GM21528 (cell line): ENCODE measurements around the gene SAG.
A peak's percentile ranks its signal among the peaks of the same experiment; 100 is the strongest.
"Not testable (repeated sequence)": the region's sequence is repeated elsewhere in the genome, so short reads cannot be mapped to it uniquely, and the experiment has no call there.

Source experiments
- ATAC-seq: cut with Tn5 transposase; IDR thresholded peaks from one replicate; pipeline ENCODE4 v1.9.1; 2021; ENCODE audit warnings: mild to moderate bottlenecking, moderate library complexity; ENCODE audit not compliant: unreplicated experiment, low FRiP score

SAG gene

GRCh38 chr2:233328922-233329321 is 21.3 kb downstream of the SAG start:
- ATAC-seq: no peak

DNA sequence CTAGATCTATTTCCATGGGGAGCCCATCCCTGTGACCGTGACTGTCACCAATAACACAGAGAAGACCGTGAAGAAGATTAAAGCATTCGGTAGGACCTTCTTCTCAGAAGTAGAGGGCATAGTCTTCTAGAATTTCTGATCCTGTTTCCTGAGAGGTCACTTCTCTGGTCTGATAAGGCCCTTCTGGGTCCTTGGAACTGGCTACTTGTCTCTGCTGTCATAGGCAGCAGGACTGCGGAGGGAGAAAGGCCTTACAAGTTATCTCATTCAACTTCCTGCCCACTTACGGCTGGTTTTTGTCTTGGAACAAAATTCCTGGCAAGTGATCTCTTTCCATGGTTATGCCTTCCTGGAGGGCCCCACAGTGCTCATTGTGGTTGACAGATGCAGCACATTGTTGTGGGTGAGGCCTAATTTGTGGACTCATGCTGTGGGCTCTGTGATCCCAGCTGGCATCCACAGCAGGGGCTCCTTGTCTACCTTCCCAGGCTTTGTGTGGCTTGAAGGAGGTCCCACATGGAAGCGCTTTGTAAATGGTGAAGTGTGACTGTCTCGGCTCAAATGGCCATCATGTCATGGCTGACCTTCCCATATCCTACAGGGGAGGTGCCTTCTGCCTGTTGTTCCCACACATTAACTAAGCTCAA is 22.0 kb downstream of the SAG start:
- ATAC-seq: no peak

GRCh38 chr2:233331536-233331935 is 23.9 kb downstream of the SAG start:
- peak; percentile 89 for ATAC-seq

GRCh38 chr2:233332125-233332524 is 24.5 kb downstream of the SAG start:
- no peak for ATAC-seq

GRCh38 chr2:233334915-233335314 is 27.3 kb downstream of the SAG start:
- ATAC-seq: no peak

DNA sequence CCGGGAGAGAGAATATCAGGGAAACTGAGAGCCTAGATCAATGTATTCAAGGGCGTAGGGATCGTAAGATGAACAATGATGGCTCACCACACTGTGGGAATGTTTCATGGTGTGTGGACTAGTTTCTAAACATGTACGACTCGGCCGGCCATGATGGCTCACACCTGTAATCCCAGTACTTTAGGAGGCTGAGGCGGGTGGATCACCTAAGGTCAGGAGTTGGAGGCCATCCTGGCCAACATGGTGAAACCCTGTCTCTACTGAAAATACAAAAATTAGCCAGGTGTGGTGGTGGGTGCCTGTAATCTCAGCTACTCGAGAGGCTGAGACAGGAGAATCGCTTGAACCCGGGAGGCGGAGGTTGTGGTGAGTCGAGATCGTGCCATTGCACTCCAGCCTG is 28.5 kb downstream of the SAG start:
- not testable (repeated sequence) for ATAC-seq

- ATAC-seq: no peak
Observed at GRCh38 chr2:233336541-233336940, 28.9 kb downstream of the SAG start.

GRCh38 chr2:233338046-233338445 is 30.4 kb downstream of the SAG start:
- no peak for ATAC-seq

GRCh38 chr2:233338812-233339368 is 31.3 kb downstream of the SAG start:
- no peak for ATAC-seq

- no peak for ATAC-seq
Observed at GRCh38 chr2:233339427-233339826, 31.8 kb downstream of the SAG start.

DNA sequence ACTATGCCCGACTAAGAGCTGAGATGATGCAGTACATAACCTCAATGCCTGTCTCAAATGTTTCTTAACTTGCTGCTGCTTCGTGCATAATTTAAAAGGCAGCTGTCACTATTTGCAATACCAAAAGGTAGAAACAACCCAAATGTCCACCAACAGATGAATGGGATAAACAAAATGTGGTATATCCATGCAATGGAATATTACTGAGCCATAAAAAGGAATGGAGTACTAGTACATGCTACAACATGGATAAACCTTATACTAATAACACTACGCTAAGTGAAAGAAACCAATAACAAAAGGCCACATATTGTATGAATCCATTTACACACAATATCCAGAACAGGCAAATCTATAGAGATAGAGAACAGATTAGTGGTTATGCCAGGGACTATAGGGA is 33.7 kb downstream of the SAG start:
- ATAC-seq: no peak

- no peak for ATAC-seq
Observed at GRCh38 chr2:233342301-233342700, 34.7 kb downstream of the SAG start.

GRCh38 chr2:233343171-233343705 is 35.6 kb downstream of the SAG start:
- ATAC-seq: no peak

DNA sequence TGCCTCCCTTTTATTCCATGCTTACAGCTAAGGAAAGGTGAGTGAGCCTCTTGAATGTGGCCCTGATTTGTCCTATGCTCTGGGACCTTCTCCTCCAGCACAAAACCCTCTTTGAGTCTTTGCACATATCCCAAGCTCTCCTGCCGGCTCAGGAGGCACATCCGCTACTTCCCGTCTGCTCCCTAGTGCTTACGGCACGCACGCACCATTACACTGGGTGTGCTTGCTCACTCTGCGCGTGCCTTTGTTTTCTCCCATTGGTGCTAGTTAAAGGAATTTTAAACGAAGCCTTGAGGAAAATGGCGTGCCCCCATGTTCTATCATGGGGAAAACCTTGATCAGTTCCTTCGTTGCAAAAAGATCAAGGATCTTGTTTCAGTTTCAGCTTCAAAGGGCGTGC is 38.8 kb downstream of the SAG start:
- no peak for ATAC-seq

- ATAC-seq: no peak
Observed at GRCh38 chr2:233346930-233347329, 39.3 kb downstream of the SAG start.

GRCh38 chr2:233349005-233349998 is 41.7 kb downstream of the SAG start:
- ATAC-seq: no peak

DNA sequence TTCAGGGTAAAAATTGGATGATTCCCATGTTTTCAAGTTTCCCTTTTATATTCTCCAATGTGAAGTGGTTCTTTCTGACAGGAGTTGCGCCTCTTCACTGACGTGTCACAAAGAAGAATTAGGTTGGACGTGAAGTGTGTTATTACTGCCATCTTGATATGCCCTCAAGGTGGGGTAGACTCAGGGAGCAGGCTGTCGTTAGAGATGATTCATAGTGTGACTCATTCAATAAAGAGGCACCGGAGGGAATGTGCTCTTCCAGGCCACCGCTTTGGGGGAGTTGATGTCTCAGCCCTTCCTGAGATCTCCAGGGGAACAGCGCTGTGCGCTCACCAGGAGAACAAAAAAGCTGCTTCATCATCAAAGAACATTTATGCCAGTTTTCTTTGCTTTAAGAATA is 43.1 kb downstream of the SAG start:
- no peak for ATAC-seq

DNA sequence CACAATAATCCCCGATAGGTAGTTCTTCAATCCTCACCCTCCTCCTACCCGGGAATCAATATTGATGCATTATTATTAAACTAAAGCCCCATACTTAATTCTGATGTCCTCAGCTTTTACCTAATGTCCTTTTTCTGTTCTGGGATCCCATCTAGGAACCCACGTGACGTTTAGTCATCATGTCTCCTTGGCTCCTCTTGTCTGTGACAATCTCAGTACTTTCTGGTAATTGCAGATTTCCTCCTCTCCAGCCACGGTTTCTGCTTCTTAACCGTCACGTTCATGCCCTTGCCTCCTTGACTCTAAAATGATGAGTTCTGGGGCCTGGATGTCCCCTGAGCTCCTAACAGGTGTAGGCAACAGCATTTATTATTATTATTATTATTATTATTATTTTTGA is 43.8 kb downstream of the SAG start:
- no peak for ATAC-seq

DNA sequence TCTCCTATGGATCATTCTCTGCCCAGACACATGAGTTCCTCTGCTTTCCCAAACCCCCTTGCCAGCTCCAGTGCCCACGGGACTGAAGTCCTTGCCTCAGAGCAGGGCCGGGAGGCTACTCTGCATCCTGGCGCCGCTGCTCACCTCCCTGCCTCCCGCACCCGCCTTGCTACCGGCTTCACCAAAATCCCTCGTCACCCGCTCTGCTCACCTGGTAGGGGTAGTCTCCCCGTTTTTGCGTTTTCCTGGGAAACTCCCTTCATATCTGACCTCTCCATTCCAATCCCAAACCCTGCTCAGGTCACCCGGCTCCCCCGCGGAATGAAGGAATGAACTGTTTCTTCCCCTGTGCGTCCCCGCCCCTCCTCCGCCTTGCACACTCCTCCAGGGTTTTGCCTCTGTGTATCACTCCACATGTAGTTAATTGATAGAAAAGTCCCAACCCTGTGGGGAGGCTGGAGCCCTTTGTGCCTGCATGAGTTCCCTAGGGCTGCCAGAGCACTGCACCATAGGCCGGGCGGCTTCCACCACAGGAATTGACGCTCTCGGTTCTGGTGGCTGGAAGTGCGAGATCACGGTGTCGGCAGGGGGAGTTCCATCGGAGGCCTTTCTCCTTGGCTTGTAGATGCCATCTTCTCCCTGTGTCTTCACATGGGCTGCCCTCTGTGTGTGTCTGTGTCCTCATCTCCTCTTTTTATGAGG is 44.7 kb downstream of the SAG start:
- ATAC-seq: no peak

DNA sequence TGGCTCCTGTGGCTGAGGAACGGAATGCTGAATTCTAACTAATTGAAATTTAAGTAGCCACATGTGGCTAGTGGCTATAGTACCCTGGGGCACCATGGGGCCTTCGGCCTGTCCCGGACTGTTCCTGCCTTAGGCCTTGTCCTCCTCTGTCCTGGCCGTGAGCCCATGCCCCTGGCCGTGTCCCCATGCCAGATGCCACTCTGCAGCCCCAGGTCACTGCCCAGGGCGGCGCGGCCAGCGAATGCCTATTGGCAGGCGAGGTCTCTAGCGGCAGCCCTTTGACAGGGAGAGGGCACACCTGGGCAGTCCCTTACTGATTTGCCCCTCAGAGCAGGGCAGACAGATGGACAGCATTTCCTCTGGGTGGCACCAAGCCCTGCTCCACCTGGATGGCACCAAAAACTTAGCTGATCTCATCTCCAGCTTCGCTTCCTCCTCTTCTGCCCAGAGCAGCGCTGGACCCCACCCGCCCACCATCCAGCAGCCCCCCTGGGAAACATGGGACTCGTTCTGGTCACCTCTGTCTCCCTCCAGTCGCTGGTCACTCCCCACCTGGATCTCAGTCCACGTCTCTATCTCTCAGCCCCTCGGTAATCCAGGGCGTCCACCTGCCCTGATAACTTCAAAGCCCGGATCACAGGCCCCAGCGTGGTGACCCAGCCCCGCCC is 45.6 kb downstream of the SAG start:
- no peak for ATAC-seq
